NOMO-1 treated with dmso at 0.1 percent for 144 hours (cell line): ENCODE results near the gene LMO2.
"Not testable (repeated sequence)": the region's sequence is repeated elsewhere in the genome, so short reads cannot be mapped to it uniquely, and the experiment has no call there.

Experiments used
- DNase-seq: peaks from one replicate; lab custom pipeline; 2025; ENCODE audit not compliant: unreplicated experiment; lab: John Stamatoyannopoulos, UW

The LMO2 gene

DNA sequence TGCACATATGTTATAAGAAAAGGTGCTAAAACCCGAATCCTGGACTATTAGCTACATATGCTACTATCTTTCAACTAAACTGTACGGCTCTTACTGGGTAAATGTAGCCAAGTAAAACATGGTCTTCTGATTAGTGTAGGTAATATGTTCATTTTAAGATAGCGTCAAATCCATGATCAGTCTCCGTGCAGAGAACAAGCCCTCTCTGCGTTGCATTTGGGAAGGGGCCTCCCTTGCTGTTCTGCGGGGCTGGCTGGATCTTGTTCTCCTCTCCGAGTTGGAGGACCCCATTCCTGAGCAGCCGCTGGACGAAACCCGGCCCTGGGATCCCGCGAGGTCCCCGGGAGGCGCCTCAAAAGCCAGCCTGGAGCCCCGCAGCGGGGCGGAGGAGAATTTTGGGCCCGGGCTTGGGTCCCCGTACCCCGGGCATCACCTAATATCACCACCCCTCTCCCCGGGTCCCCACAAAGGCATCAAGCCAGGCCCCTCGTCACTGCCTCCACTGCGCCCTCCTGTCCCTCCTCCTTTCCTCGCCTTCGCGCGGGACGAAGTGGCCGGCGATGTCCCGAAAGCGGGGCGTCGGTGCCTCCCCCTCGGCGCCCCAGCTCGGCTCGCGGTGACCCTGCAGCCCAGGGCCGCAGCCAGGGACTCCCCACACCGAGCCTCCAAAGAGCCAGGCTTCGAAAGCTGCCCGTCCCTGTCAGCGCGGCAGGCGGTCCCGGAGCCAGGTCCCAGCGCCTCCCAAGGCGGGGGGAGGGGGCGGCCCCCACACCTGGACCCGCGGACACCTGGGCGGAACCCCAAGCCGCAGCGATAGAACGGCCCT is 63.1 kb downstream of the LMO2 start:
- no peak for DNase-seq

DNA sequence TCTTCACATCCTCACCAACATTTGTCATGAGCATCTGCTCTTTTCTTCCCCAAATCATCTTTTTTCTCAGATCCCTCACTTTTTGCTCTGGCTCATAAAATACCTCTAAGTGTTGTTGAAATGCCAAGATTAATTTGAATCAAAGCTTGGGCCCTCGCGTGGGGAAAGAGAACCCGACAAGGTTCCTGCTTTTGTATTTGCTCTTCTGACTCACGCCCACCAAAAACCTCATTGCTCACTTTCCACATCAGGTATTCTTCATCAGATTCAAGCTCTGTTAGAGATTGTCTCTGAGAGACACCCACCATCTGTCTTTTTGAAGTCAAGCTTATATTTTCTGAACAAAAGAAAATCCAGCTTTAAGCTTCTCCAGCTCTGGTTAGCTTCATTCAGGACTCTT is 64.7 kb downstream of the LMO2 start:
- DNase-seq = no peak

DNA sequence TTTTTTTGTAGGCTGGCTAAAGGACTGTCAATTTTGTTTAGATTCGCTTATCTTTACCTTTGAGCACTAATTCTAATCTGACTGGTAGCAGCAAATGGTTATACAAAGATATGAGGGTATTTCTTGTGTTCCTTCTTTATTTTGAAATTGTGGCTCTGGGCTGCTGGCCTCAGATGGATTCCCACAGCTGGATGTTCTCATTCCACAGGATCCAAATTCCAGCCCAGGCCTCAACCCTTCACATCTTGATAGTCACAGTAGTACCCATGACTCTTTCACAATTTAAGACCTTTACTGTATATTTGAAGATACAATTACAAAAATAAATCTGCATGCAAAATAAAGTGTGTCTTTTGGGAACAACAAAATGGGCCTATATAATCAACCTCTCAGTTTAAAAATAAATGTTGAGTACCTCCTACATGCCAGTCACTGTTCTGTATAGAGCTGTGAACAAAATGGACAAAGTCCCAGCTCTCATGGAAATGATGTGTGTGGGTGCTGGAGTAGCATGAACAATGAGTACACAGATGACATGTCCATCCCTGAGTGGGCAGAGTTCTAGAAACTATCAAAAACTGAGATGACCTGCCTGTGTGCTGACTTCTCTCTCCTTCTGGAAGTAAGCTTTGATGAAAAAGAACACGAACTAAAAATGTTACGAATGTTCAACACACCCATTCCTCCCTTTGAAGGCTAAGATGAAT is 65.9 kb downstream of the LMO2 start:
- no peak for DNase-seq

DNA sequence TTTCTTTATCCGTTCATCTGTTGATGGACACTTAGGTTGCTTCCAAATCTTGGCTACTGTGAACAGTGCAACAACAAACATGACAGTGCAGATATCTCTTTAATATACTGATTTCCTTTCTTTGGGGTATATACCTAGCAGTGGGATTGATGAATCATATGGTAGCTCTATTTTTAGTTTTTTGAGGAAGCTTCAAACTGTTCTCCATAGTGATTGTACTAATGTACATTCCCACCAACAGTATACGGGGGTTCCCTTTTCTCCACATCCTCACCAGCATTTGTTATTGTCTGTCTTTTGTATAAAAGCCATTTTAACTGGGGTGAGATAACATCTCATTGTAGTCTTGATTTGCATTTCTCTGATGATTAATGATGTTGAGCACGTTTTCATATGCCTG is 68.9 kb downstream of the LMO2 start:
- DNase-seq = not testable (repeated sequence)

DNA sequence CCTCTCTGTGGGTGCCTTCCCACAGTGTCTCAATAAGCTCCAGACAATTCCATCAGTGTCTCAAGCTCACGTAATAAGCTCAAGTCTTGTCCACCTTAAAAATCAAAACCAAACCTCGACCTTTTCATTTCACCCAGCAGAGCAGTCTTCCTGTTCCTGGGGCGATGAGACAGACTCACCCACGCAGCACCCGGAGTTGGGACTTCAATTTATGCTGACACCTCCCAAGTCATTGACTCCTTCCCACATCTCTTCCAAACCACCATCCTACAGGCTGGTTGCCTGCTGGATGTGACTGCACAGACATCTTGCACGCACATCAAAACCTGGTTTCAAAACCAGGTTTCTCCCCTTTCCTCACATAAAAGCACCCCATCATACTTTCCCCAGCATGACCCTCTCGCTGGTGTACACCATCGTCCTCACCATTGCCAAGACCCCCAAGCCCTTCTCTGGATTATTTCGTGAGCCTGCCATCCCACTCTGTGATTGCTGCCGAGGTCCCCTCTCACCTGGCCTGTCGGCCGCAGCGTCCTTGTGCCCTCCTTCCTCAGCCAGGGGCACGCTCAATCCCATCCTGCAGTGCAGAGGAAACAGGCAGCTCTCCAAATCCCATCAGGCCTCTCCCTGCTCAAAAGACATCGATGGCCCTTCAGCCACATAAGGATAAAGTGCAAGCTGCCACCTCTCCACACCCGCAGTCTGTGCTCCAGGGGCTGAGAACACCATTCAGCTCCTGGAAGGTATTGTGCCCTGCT is 72.4 kb downstream of the LMO2 start:
- DNase-seq = no peak
